MM.1S (cell line): ENCODE measurements around the gene MGAT5.

ENCODE experiments used
- EZH2phosphoT487 ChIP-seq: fragments of 300-600 bp; sonication (generic); IDR thresholded peaks from 2 replicates; pipeline ENCODE4 v1.6.1; 2018; ENCODE audit warnings: antibody characterized with exemption, low read length
- TF ChIP-seq, protein P1 (sequence below): fragments of 300-600 bp; sonication (generic); IDR thresholded peaks from 2 replicates; pipeline ENCODE4 v1.5.1; 2016; ENCODE audit warnings: antibody characterized with exemption, low read length, mixed read lengths

DNA sequence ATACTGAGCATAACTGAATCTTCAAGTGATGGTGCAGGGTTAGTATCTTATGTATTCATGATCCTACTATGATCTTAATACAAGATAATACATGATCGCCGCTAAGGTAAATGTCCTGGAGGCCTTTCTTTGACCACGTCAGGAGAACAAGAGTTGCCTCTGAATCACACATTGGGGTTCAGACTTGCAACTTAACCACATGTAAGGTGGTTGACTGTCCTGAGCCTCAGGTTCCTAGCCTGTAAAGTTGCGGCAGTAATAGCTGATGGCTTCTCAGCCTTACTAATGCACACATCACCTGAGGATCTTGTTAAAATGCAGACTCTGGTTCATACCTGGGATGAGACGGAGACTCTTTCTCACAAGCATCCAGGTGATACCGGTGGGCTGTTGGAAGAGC lies 112.5 kb downstream of the MGAT5 start:
- TF ChIP-seq, protein P1, sequence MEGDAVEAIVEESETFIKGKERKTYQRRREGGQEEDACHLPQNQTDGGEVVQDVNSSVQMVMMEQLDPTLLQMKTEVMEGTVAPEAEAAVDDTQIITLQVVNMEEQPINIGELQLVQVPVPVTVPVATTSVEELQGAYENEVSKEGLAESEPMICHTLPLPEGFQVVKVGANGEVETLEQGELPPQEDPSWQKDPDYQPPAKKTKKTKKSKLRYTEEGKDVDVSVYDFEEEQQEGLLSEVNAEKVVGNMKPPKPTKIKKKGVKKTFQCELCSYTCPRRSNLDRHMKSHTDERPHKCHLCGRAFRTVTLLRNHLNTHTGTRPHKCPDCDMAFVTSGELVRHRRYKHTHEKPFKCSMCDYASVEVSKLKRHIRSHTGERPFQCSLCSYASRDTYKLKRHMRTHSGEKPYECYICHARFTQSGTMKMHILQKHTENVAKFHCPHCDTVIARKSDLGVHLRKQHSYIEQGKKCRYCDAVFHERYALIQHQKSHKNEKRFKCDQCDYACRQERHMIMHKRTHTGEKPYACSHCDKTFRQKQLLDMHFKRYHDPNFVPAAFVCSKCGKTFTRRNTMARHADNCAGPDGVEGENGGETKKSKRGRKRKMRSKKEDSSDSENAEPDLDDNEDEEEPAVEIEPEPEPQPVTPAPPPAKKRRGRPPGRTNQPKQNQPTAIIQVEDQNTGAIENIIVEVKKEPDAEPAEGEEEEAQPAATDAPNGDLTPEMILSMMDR: no peak
- no peak for TF ChIP-seq EZH2phosphoT487
